HG02970 (cell line): ENCODE results near the gene ACSF2.

ENCODE experiments used
- ATAC-seq: cut with Tn5 transposase; IDR thresholded peaks from one replicate; pipeline ENCODE4 v1.9.1; 2021; ENCODE audit warnings: mild to moderate bottlenecking, moderate library complexity, moderate number of reproducible peaks; ENCODE audit not compliant: unreplicated experiment, low FRiP score

ACSF2 gene

GRCh38 chr17:50518384-50519023 lies 92.5 kb downstream of the ACSF2 start:
- no peak for ATAC-seq

GRCh38 chr17:50519141-50519834 lies 93.3 kb downstream of the ACSF2 start:
- no peak for ATAC-seq

- ATAC-seq: no peak
Observed at GRCh38 chr17:50520483-50520882, 94.5 kb downstream of the ACSF2 start.

- no peak for ATAC-seq
Observed at GRCh38 chr17:50521514-50521913, 95.5 kb downstream of the ACSF2 start.

GRCh38 chr17:50522766-50523165 lies 96.7 kb downstream of the ACSF2 start:
- no peak for ATAC-seq

- ATAC-seq: no peak
Observed at GRCh38 chr17:50523208-50523607, 97.2 kb downstream of the ACSF2 start.
